Activated T-helper 2 cell treated with anti-CD3 and anti-CD28 coated beads, Interferon-gamma antibody, Interleukin-2, Interleukin-4, amounts not matched to agents 10 μg/mL and 5 μg/mL and 100 μg/mL, durations not matched to agents 14 hours and 24 hours and 36 hours (primary cell): ENCODE measurements around the gene OTOP3. TPM values are rescaled to one million over a fixed set of nuclear protein-coding genes. Genes with fewer than 3 reads are reported as not detected.

ENCODE experiments used
- DNase-seq: peaks from one replicate; pipeline ENCODE4 v3.0.0; 2021; ENCODE audit warnings: low spot score
- H3K27ac Mint-ChIP-seq: one replicate; pipeline ENCODE4 v1.8.0; 2021; ENCODE audit warnings: mixed read lengths
- H3K27me3 Mint-ChIP-seq: one replicate; pipeline ENCODE4 v1.8.0; 2021; ENCODE audit warnings: low read depth, mixed read lengths
- H3K36me3 Mint-ChIP-seq: one replicate; pipeline ENCODE4 v1.8.0; 2021; ENCODE audit warnings: low read depth, mixed read lengths
- H3K4me1 Mint-ChIP-seq: one replicate; pipeline ENCODE4 v1.8.0; 2021; ENCODE audit warnings: low read depth, mixed read lengths
- H3K4me3 Mint-ChIP-seq: one replicate; pipeline ENCODE4 v1.8.0; 2021; ENCODE audit warnings: low read depth, mild to moderate bottlenecking, moderate library complexity, mixed read lengths
- H3K9me3 Mint-ChIP-seq: one replicate; pipeline ENCODE4 v1.8.0; 2021; ENCODE audit warnings: mixed read lengths
- intact Hi-C: fragments of 100-400 bp; cut with micrococcal nuclease; formaldehyde crosslinking; loops from one replicate; pipeline ENCODE4 v1.15.1; 2023
- total RNA-seq: library from RNA; stranded (reverse); gene quantifications from 2 replicates; pipeline ENCODE4 v1.2.3, GENCODE V29; 2022

The OTOP3 gene
- total RNA-seq, 1 donor from 2014 or later, result not detected

GRCh38 chr17:74937064-74938051 lies 1.7 kb downstream of the OTOP3 start:
- H3K27me3 Mint-ChIP-seq, result peaks cover 62% of the 10 kb centered on the region
- no peak overlapping the region for H3K4me3 Mint-ChIP-seq
- no peak overlapping the region for H3K27ac Mint-ChIP-seq
- H3K9me3 Mint-ChIP-seq, result no peaks in the 10 kb centered on the region
- intact Hi-C loops, result no loop called here
- H3K4me1 Mint-ChIP-seq, result no peaks in the 10 kb centered on the region
- DNase-seq, result no peak
- H3K36me3 Mint-ChIP-seq, result no peaks in the 10 kb centered on the region

- Mint-ChIP-seq H3K27me3 (peaks cover 53% of the 10 kb centered on the region), H3K9me3 (no peaks in the 10 kb centered on the region), H3K36me3 (no peaks in the 10 kb centered on the region), H3K4me1 (no peaks in the 10 kb centered on the region), H3K4me3 (no peak overlapping the region), H3K27ac (no peak overlapping the region)
- intact Hi-C loops, result no loop called here
- DNase-seq, result no peak
Observed at GRCh38 chr17:74938194-74938950, 2.7 kb downstream of the OTOP3 start.

GRCh38 chr17:74939534-74939933 lies 3.8 kb downstream of the OTOP3 start:
- intact Hi-C loops, result no loop called here
- Mint-ChIP-seq H3K36me3 (no peaks in the 10 kb centered on the region), H3K27ac (no peak overlapping the region), H3K9me3 (no peaks in the 10 kb centered on the region), H3K4me3 (no peak overlapping the region), H3K4me1 (no peaks in the 10 kb centered on the region), H3K27me3 (peaks cover 47% of the 10 kb centered on the region)
- DNase-seq, result no peak

- no peaks in the 10 kb centered on the region for H3K36me3 Mint-ChIP-seq
- DNase-seq, result no peak
- no peaks in the 10 kb centered on the region for H3K4me1 Mint-ChIP-seq
- H3K4me3 Mint-ChIP-seq, result no peak overlapping the region
- intact Hi-C loops, result no loop called here
- no peaks in the 10 kb centered on the region for H3K9me3 Mint-ChIP-seq
- H3K27ac Mint-ChIP-seq, result no peak overlapping the region
- peaks cover 42% of the 10 kb centered on the region for H3K27me3 Mint-ChIP-seq
Observed at GRCh38 chr17:74941128-74941725, 5.5 kb downstream of the OTOP3 start.

GRCh38 chr17:74943808-74944522 lies 8.3 kb downstream of the OTOP3 start:
- Mint-ChIP-seq H3K27me3 (peaks cover 16% of the 10 kb centered on the region), H3K27ac (no peak overlapping the region), H3K36me3 (no peaks in the 10 kb centered on the region), H3K9me3 (no peaks in the 10 kb centered on the region), H3K4me3 (no peak overlapping the region), H3K4me1 (no peaks in the 10 kb centered on the region)
- DNase-seq, result no peak
- intact Hi-C loops, result no loop called here

- H3K4me3 Mint-ChIP-seq, result no peak overlapping the region
- intact Hi-C loops, result no loop called here
- DNase-seq, result no peak
- no peaks in the 10 kb centered on the region for H3K36me3 Mint-ChIP-seq
- H3K27ac Mint-ChIP-seq, result no peak overlapping the region
- no peaks in the 10 kb centered on the region for H3K4me1 Mint-ChIP-seq
- H3K27me3 Mint-ChIP-seq, result peaks cover 10% of the 10 kb centered on the region
- no peaks in the 10 kb centered on the region for H3K9me3 Mint-ChIP-seq
Observed at GRCh38 chr17:74945543-74945942, 9.8 kb downstream of the OTOP3 start.

- H3K27me3 Mint-ChIP-seq, result peaks cover 10% of the 10 kb centered on the region
- no peaks in the 10 kb centered on the region for H3K36me3 Mint-ChIP-seq
- H3K9me3 Mint-ChIP-seq, result no peaks in the 10 kb centered on the region
- no peak overlapping the region for H3K4me3 Mint-ChIP-seq
- intact Hi-C loops, result no loop called here
- DNase-seq, result no peak
- no peaks in the 10 kb centered on the region for H3K4me1 Mint-ChIP-seq
- no peak overlapping the region for H3K27ac Mint-ChIP-seq
Observed at GRCh38 chr17:74946641-74947040, 10.9 kb downstream of the OTOP3 start.

GRCh38 chr17:74947041-74947754 lies 11.5 kb downstream of the OTOP3 start:
- Mint-ChIP-seq H3K27me3 (peaks cover 10% of the 10 kb centered on the region), H3K4me1 (no peaks in the 10 kb centered on the region), H3K27ac (no peak overlapping the region), H3K4me3 (no peak overlapping the region), H3K36me3 (no peaks in the 10 kb centered on the region), H3K9me3 (no peaks in the 10 kb centered on the region)
- no peak for DNase-seq
- intact Hi-C loops, result no loop called here

- no peak overlapping the region for H3K27ac Mint-ChIP-seq
- no peaks in the 10 kb centered on the region for H3K9me3 Mint-ChIP-seq
- no peaks in the 10 kb centered on the region for H3K36me3 Mint-ChIP-seq
Observed at GRCh38 chr17:74949455-74950115, 13.9 kb downstream of the OTOP3 start.

GRCh38 chr17:74950207-74950606 lies 14.5 kb downstream of the OTOP3 start:
- intact Hi-C loops, result no loop called here
- Mint-ChIP-seq H3K27ac (no peak overlapping the region), H3K36me3 (no peaks in the 10 kb centered on the region), H3K4me3 (no peak overlapping the region), H3K9me3 (no peaks in the 10 kb centered on the region), H3K27me3 (peaks cover 4% of the 10 kb centered on the region), H3K4me1 (no peaks in the 10 kb centered on the region)
- no peak for DNase-seq

More at GRCh38 chr17:74949455-74950115, 13.9 kb downstream of the OTOP3 start:
- DNase-seq, result no peak
- Mint-ChIP-seq H3K4me3 (no peak overlapping the region), H3K4me1 (no peaks in the 10 kb centered on the region), H3K27me3 (peaks cover 5% of the 10 kb centered on the region)
- intact Hi-C loops, result no loop called here

- intact Hi-C loops, result no loop called here
- H3K9me3 Mint-ChIP-seq, result no peaks in the 10 kb centered on the region
Observed at GRCh38 chr17:74951065-74951464, 15.4 kb downstream of the OTOP3 start.

More at GRCh38 chr17:74951065-74951464, 15.4 kb downstream of the OTOP3 start:
- Mint-ChIP-seq H3K27me3 (no peaks in the 10 kb centered on the region), H3K4me3 (no peak overlapping the region), H3K27ac (no peak overlapping the region), H3K36me3 (no peaks in the 10 kb centered on the region), H3K4me1 (no peaks in the 10 kb centered on the region)
- no peak for DNase-seq
